GM19455 (cell line): Measurements from ENCODE around the gene ZNF497.
"Not testable (repeated sequence)": the region's sequence is repeated elsewhere in the genome, so short reads cannot be mapped to it uniquely, and the experiment has no call there.

Experiments
- ATAC-seq: cut with Tn5 transposase; IDR thresholded peaks from one replicate; pipeline ENCODE4 v1.9.1; 2021; ENCODE audit not compliant: unreplicated experiment

Gene ZNF497

DNA sequence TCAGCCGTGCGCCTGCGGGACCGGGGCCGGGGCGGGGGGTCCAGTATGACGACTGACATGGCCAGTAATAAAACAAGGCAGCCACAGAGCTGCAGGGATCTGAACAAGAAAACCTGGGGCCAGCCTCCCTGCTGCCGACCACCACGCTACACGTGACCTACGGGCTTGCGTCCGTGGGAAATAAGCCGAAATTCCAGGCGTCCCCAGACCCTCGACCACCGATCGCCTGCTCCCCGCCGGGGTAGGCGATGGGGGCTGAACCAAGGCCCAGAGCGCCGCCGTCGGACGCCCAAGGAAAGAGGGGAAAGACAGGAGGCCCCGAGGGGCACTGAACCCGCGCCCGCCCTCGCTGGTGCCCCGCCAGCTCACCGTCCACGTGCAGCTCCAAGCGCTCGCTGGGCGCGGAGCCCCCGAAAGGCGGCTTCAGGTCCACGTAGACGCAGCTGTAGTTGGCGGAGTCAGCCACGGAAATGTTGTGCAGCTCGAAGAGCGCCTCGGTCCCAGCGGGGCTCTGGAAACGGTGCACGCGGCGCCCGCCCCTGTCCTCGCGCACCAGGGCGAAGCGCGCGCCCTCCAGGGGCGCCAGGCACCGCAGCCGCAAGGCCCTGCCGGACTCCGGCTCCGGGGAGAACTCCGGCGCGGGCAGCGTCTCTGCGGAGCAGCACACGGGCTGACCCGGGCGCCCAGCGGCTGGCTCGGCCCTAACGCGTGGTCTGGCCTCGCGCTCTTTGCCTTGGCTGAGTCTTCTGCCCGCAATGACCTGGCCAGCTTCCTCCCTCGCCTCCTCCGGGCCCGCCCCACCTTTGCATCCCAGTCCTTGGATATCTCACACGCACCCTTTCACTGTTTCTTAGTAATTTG lies 12.3 kb downstream of the ZNF497 start:
- no peak for ATAC-seq

DNA sequence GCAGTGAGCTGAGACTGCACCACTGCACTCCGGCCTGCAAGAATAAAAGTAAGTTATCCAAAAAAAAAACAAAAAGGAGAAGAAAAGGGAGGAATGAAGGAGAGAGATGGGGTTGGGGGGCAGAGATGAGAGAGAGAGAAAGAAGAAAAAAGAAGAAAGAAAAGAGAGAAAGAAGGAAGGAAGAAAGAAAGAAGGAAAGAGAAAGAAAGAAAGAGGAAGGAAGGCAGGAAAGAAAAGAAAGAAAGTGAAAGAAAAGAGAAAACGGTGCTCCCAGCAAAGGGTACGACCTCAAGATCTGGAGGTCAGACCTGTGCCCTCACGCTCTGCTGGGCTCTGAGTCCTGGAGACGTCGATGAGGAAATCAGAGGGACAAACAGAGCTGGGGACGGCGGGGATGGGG lies 13.0 kb downstream of the ZNF497 start:
- ATAC-seq = no peak

DNA sequence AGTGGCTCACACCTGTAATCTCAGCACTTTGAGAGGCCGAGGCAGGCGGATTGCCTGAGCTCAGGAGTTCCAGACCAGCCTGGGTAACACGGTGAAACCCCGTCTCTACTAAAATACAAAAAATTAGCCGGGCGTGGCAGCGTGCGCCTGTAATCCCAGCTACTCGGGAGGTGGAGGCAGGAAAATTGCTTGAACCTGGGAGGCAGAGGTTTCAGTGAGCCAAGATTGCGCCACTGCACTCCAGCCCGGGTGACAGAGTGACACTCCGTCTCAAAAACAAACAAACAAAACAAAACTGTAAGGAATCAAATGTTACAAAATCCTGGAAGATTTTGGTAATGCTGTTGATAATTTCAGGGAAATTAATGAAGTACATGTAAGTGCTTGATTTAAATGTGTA lies 14.5 kb downstream of the ZNF497 start:
- ATAC-seq = not testable (repeated sequence)

DNA sequence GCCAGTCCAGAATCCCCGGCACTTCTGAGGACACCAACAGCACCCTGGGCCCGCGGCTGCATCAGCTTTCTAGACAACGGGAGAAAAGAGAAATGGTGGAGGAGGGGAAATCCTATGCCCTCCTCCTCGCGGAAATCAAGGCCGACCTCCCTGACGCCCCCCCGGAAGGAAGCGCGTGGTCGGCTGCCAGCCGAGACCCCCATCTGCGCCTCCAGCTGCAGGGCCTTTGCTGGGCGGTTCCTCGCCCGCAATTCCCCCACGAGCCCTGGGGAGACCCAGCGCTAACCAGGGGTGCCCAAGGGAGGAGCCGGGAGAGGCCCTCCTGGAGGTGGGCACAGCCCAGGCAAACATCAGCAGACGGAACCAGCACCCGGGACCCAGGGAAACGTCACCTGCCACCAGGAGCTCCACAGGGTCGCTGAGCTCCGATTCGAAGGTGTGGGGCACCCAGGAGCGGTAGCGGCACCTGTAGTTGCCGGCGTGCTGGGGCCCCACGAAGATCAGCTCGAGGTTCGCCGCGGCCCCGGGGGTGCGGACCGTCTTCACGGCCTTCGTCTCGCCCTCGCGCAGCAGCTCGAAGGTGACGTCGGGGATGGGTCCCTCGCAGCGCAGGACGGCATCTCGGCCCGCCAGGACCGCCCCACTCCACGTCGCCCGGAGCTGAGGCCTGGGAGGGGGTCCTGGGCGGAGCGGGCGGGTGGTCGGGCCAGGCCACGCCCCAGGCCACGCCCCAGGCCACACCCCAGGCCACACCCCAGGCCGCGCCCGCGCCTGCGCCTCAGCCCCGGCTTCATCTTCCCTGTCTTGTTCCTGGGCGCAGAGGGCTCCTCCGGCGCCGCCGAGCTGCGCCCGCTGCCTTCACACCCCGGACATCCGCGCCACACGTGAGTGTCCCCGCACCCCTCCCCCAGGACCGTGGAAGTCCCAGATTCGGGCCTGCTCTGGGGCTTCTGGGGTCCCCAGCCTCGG lies 15.3 kb downstream of the ZNF497 start:
- peak; percentile 77 for ATAC-seq

DNA sequence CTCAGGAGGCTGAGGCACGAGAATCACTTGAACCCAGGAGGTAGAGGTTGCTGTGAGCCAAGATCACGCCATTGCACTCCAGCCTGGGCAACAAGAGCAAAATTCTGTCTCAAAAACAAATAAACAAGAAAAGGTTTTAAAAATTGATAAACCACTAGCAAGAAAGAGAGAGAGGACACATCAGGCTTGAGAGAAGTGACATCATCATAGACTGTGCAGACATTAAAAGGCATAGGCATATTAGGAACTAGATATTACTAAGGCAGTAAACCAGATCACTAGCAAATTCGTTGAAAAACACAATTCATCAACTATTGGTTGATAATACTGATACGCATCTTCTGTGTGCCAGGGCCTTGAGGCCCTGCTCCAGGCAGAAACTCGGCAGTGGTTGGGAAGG lies 17.0 kb downstream of the ZNF497 start:
- ATAC-seq = no peak

DNA sequence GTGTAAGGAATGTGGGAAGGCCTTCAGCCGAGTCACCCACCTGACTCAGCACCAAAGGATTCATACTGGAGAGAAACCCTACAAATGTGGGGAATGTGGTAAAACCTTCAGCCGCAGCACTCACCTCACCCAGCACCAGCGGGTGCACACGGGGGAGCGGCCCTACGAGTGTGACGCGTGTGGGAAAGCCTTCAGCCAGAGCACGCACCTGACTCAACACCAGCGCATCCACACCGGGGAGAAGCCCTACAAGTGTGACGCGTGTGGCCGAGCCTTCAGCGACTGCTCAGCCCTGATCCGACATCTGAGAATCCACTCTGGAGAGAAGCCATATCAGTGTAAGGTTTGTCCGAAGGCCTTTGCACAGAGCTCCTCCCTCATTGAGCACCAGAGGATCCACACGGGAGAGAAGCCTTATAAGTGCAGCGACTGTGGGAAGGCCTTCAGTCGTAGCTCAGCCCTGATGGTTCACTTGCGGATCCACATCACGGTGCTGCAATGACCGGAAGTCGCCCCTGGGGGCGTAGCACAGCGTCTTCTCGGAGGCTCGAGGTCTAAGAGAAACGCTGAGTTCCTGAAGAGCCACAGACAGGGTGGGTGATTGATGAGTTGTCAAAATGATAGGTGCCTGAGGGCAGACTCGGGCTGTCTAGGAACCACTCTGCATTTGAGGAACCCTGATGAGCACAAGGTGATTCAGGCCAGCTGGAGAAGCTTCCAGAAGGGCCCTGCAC lies 23.6 kb downstream of the ZNF497 start:
- ATAC-seq = no peak

DNA sequence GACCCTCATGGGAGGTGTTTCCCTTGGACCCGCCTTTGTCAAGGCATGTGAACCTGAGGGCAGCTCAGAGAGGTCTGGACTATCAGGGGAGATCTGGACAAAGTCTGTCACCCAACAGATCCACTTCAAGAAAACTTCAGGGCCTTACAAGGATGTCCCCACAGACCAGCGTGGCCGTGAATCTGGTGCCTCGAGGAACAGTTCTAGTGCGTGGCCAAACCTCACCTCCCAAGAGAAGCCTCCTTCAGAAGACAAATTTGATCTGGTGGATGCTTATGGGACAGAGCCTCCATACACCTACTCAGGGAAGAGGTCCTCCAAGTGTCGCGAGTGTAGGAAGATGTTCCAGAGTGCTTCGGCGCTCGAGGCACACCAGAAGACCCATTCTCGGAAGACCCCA lies 24.2 kb downstream of the ZNF497 start:
- no peak for ATAC-seq

DNA sequence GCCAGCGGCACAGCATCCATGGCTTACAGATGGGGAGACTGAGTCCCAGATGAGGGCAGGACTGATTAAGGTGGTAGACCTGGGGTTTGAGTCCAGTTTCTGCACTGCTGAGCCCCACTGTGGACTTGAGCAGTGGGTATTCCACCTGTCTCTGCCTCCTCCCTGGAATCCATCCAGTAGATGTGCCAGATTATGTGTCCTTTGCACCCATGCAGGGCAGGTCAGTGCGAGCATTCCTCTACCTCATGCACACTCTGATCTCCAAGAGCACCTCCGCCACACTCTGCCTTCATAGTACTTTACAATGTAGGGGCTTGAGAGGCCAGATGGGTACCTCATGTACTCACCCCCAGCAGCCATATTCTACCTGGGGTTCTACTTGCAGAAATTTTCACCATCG lies 25.7 kb downstream of the ZNF497 start:
- no peak for ATAC-seq

DNA sequence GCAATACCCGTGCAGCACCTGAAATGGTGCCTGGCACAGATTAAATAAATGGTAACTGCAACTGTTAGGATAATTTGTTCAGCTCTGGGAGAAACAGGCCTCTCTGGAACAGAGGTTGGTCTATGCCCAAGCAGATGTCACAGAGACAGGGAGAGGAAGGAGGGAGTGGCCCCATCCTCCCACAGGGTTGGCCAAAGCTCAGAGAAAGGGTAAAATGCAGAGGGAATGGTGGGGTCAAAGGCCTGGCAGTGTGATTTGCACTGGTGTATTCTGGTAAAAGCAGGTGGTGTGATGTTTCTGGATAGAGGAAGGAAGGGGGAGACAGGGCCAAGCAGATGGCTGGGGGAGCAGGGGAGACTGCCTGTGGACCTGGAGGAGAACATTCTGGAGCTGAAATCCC lies 26.3 kb downstream of the ZNF497 start:
- no peak for ATAC-seq

DNA sequence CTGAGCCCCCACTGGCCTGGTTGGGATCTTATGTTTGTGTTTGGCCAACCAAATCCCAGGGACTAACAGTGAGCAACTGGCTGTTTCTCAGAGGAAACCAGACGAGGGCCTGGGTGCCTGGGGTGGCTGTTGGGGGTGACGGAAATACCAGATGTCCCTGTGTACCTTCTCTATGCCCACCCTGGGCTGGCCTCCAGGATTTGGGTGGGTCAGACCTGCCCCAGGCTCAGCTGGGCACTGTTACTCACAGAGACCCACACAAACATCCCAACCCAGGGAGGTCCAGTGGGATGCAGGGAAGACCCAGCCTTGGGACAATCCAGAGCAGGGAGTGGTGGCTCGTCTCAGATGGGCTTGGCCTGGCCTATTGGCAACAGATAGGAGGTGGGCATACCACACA lies 26.9 kb downstream of the ZNF497 start:
- no peak for ATAC-seq

DNA sequence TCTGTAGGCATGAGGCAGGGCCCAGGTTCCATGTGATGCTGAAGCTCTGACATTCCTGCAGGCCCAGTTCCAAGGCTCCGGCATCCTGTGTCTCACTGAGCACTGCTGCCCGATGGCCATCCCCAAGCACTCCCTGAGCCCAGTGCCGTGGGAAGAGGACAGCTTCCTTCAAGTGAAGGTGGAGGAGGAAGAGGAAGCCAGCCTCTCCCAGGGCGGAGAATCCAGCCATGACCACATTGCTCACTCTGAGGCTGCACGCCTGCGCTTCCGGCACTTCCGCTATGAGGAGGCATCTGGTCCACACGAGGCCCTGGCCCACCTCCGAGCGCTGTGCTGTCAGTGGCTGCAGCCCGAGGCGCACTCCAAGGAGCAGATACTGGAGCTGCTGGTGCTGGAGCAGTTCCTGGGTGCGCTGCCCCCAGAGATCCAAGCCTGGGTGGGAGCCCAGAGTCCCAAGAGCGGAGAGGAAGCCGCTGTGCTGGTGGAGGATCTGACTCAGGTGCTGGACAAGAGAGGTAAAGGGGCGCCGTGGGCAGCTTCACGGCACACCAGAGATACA lies 27.8 kb downstream of the ZNF497 start:
- no peak for ATAC-seq

DNA sequence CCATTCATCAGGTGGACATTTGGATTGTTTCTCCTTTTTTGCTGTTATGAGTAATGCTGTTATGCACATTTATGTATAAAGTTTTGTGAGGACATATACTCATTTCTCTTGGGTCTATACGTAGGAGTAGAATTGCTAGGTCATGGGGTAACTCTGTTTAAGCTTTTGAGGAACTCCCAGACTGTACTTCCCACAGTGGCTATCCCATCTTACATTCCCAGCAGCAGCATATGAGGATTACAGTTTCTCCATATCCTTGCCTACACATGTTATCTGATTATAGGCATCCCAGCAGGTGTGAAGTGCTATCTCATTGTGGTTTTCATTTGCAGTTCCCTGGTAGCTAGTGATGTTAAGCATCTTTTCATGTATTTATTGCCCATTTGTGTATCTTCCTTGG lies 29.9 kb downstream of the ZNF497 start:
- ATAC-seq = no peak

DNA sequence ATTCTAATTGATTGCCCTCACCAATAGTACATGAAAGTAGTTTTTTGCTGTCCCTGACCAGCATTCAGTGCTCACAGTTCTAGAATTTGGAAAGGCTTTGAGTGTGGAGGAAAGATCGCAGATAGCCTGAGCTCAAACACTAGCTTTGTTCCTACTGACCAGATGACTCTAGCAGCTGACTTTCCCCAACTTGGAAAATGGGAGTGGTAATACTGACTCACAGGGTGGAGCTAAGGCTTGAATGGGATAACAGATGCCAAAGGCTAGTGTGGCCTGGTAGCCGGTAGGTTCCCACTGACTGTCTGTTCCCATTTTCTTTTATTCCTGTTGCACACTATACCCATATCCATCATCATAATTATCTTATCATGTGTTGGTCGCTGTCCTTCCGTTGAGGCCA lies 32.1 kb downstream of the ZNF497 start:
- ATAC-seq = no peak

DNA sequence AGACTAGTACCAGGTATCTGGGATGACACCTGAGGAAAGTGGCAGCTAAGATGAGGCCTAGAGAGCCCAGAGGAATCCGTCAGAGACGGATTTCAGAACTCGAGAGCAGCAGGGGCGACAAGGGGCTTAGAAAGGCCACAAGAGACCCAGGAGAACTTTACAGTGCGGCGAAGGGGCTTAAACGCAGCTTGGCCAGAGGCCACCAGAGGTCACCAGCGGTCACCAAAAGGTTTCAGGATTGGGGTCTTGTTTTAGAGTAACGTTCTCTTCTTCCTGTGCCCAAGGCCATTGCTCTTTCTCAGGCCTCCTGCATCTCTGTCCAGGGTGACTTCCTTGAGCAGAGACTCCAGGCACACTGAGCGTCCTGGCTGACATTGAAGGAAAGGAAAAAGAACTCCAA lies 33.6 kb downstream of the ZNF497 start:
- ATAC-seq = no peak

DNA sequence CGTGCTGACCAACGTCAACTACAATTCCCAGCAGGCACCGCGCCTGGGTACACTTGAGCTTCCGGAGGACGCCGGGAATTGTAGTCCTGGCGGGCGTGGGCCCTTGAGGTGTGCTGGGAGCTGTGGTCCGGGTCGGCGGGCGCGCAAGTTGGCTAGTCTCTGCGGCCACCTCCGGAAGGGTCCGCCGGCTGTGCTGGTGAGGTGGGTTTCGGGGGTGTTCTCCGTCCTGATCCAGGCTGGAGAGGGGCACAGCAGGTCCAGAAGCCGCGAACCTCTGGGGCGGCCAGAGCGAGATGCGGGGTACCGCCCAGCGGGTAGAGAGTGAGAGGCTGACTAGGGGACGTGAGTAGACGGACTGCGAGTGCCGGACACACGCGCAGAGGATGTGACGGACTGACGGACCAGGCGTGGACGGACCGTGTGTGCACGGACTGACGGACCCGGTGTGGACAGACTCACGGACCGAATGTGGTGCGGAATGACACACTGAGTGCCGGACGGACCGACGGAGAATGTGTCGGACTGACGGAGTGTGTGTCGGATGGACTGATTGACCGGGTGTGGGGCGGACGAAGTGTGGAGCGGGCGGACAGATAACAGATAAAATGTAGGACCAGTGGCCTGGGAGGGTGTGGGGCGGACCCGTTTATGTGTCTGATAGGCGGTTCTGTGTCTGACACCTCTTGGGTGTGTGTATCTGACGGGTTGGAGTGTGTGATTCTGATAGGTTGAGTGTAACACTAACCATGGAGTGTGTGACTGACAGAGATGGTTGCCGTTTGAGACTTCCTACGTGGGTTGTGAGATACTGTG lies 35.4 kb downstream of the ZNF497 start, which contains the start of gene ZSCAN22:
Gene ZSCAN22, plus strand, starts transcription at position 81 of the 813 bp plus-strand sequence. CDS start 7,809 bp downstream, outside the sequence.
- ATAC-seq = peak; percentile 89

DNA sequence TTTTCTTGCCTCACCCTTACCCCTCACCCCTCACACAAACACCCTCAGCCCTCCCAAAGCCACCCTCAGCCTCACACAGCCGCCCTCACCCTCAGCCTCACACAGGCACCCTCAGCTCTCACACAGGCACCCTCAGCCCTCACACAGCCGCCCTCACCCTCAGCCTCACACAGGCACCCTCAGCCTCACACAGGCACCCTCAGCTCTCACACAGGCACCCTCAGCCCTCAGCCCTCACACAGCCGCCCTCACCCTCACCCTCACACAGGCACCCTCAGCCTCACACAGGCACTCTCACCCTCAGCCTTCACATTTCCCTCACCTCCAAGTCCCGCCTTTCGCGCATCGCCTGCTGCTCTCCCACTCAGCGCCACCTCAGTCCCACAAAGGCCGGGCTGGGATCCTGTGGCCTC lies 36.0 kb downstream of the ZNF497 start:
- ATAC-seq = no peak

DNA sequence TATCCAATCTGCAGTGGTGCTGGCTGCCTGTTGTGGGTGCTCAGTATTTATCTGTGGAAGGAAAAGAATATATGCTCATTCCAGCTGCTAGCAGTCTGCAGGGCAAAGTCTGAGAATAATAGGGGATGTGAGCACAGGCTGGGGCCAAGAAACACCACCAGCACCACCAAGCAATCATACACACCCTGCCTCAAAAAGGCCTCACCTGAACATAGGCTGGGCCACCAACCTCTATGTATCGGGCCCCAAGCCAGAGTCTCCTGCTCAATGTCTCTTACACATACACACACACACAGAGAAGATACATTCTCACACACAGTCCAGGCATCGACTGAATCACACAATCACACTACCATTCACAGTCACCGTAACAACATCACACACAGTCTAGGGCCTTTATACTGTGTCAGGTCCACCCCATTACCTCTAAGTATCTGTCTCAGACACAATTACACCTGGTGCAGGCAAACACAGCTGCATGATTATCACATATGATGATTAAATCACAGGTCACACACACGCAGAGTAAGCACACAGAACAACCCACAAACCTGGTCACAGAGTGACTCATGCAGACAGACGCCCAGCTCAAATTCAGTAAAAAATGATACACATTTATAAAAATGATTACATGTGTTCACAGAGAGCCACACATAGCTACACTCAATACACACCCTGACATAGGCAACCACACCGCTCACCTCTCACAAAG lies 37.1 kb downstream of the ZNF497 start:
- no peak for ATAC-seq

DNA sequence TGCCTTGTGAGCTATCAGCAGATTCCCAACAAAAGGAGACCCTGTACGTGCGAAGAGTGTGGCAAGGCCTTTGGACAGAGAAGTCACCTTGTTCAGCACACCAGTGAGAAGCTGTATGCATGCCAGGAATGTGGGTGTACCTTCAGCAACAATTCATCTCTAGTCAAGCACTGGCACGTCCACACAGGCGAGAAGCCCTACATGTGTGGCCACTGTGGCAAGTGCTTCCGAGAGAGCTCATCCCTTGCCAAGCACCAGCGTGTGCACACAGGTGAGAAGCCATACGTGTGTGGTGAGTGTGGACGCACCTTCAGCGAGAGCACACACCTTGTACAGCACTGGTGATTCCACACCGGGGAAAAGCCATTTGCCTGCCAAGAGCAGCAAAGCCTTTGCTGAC lies 43.3 kb downstream of the ZNF497 start:
- no peak for ATAC-seq

DNA sequence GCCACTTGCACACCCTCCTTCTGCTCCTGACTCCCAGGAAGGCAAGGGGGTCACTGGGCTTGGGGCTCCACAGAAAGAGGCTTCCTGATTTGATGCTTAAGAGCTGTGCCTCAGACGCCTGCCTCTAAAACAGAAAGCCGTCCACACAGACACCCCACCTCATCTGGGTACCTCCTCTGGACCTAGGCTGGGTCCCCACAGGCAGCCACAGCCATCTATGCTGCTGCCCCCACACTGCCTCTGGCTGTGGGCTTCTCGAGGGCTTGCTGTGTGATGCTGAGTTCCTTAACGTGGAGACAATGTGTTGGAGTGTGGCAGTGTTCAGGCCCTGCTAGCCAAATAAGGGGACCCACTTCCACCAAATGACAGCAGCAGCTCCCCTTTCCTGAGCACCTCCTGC lies 44.3 kb downstream of the ZNF497 start:
- no peak for ATAC-seq
